ENCODE data around the gene CTU2.

CTU2 gene

DNA sequence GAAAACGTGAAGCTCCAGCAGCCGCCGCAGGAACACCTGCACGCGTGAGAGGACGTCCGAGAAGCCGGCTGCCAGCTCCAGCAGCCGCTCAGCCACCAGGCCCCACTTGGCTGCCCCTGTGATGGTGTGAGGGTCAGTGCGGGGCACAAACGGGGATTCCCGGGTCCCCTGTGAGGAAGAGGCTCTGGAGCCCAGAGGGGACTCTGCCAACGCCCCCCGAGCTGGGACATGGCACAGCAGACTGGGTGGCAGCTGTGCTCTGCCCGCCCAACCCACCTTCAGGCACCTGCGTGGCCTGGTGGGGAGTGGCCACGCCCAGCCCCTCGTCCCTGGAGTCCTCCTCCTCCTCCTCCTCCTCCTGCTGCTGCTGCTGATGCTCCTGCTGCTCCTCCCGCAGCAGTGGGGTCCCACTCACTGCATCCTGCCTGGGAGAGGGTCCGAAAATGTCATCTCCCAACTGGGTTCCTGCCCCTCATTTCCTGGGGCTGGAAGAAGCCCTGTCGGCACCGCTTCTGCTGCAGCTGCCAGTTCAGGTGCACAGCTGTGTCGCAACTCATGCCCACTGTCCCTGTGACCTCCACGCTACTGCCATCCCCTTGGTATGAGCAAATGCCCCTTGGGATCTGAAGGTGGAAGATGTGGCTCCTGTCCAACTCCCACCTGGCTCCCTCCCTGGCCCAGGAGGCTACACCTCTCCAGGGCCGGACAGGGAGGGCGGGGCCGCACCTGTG, 27.5 kb downstream of the CTU2 start:
- no peak overlapping the region for H3K27ac Mint-ChIP-seq
- no peak for DNase-seq
- peaks cover 4% of the 10 kb centered on the region for H3K36me3 Mint-ChIP-seq (ENCODE audit: low read depth)
- H3K27me3 Mint-ChIP-seq: no peaks in the 10 kb centered on the region
- ATAC-seq: no peak
- no peak overlapping the region for H3K4me3 Mint-ChIP-seq
- H3K9me3 Mint-ChIP-seq: no peaks in the 10 kb centered on the region
- no peaks in the 10 kb centered on the region for H3K4me1 Mint-ChIP-seq

- Mint-ChIP-seq H3K36me3 (ENCODE audit: low read depth) (peaks cover 4% of the 10 kb centered on the region), H3K4me3 (no peak overlapping the region), H3K27ac (no peak overlapping the region), H3K9me3 (no peaks in the 10 kb centered on the region), H3K4me1 (no peaks in the 10 kb centered on the region), H3K27me3 (no peaks in the 10 kb centered on the region)
- ATAC-seq: no peak
- no peak for DNase-seq
Observed at GRCh38 chr16:88734361-88734728, 28.0 kb downstream of the CTU2 start.

DNA sequence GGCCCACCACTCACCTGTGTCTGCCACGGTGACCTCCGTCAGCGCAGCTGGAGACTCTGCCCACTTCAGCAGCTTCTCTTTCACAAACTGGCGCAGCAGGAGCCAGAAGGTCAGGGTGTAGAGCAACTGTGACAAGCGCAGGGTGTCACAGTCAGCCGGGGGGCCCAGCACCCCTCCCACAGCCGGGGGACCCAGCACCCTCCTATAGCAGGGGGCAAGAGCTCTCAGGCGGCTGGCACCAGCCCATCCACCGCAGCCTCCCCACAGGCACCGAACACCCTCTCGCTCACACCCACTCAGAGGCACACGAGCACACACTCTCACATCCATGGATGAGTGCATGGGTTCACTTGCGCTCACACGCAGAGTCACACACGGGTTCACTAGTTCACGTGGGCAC, 28.8 kb downstream of the CTU2 start:
- H3K4me3 Mint-ChIP-seq: no peak overlapping the region
- H3K9me3 Mint-ChIP-seq: no peaks in the 10 kb centered on the region
- ATAC-seq (no peak), DNase-seq (no peak)
- H3K27ac Mint-ChIP-seq: no peak overlapping the region
- H3K4me1 Mint-ChIP-seq: no peaks in the 10 kb centered on the region
- peaks cover 4% of the 10 kb centered on the region for H3K36me3 Mint-ChIP-seq (ENCODE audit: low read depth)
- no peaks in the 10 kb centered on the region for H3K27me3 Mint-ChIP-seq

DNA sequence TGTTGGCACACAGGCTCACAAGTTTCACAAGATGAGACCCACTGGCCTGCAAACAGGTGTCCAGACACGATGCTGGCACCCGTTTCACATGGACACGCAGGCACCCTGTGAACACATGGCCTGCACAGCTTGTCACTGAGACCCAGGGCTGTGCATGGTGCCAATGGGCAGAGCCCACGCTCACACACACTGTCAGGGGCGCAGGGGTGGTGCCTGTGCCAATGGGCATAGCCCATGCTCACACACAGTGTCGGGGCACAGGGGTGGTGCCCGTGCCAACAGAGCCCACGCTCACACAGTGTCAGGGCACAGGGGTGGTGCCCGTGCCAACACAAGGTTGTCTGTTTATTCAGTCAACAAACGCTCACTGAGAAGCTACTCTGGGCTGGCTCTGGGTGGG, 29.3 kb downstream of the CTU2 start:
- Mint-ChIP-seq H3K36me3 (ENCODE audit: low read depth) (peaks cover 4% of the 10 kb centered on the region), H3K9me3 (no peaks in the 10 kb centered on the region), H3K4me3 (no peak overlapping the region), H3K27me3 (no peaks in the 10 kb centered on the region), H3K27ac (no peak overlapping the region), H3K4me1 (no peaks in the 10 kb centered on the region)
- DNase-seq: no peak
- ATAC-seq: no peak

GRCh38 chr16:88736088-88736487, 29.8 kb downstream of the CTU2 start:
- no peak overlapping the region for H3K27ac Mint-ChIP-seq
- H3K27me3 Mint-ChIP-seq: no peaks in the 10 kb centered on the region
- no peaks in the 10 kb centered on the region for H3K4me1 Mint-ChIP-seq
- H3K4me3 Mint-ChIP-seq: no peak overlapping the region
- DNase-seq (no peak), ATAC-seq (no peak)
- peaks cover 4% of the 10 kb centered on the region for H3K36me3 Mint-ChIP-seq (ENCODE audit: low read depth)
- no peaks in the 10 kb centered on the region for H3K9me3 Mint-ChIP-seq

DNA sequence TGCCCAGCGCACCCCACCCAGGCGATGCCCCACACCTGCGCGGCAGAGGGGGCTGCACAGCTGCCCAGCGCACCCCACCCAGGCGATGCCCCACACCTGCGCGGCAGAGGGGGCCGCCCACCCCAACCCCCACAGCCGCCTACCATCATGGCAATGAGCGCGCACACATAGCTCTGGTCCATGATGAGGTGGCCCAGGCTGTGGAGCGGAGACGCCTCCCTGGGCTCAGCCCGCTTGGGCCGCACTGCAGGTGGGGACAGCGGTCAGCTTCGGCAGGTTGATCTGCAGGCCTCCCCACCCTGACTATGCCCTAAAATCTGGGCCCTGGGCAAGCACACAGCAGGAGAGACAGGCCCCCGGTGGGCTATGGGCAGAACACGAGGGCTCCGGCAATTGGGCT, 30.2 kb downstream of the CTU2 start:
- no peak overlapping the region for H3K4me3 Mint-ChIP-seq
- H3K4me1 Mint-ChIP-seq: no peaks in the 10 kb centered on the region
- DNase-seq (no peak), ATAC-seq (no peak)
- H3K27ac Mint-ChIP-seq: no peak overlapping the region
- peaks cover 7% of the 10 kb centered on the region for H3K36me3 Mint-ChIP-seq (ENCODE audit: low read depth)
- H3K27me3 Mint-ChIP-seq: no peaks in the 10 kb centered on the region
- no peaks in the 10 kb centered on the region for H3K9me3 Mint-ChIP-seq

- ATAC-seq (peak; percentile 64), DNase-seq (peak; percentile 73)
- no peaks in the 10 kb centered on the region for H3K4me1 Mint-ChIP-seq
- no peak overlapping the region for H3K27ac Mint-ChIP-seq
- no peaks in the 10 kb centered on the region for H3K27me3 Mint-ChIP-seq
- H3K4me3 Mint-ChIP-seq: no peak overlapping the region
- H3K9me3 Mint-ChIP-seq: no peaks in the 10 kb centered on the region
- H3K36me3 Mint-ChIP-seq (ENCODE audit: low read depth): peaks cover 7% of the 10 kb centered on the region
Observed at GRCh38 chr16:88737298-88738150, 31.2 kb downstream of the CTU2 start.

DNA sequence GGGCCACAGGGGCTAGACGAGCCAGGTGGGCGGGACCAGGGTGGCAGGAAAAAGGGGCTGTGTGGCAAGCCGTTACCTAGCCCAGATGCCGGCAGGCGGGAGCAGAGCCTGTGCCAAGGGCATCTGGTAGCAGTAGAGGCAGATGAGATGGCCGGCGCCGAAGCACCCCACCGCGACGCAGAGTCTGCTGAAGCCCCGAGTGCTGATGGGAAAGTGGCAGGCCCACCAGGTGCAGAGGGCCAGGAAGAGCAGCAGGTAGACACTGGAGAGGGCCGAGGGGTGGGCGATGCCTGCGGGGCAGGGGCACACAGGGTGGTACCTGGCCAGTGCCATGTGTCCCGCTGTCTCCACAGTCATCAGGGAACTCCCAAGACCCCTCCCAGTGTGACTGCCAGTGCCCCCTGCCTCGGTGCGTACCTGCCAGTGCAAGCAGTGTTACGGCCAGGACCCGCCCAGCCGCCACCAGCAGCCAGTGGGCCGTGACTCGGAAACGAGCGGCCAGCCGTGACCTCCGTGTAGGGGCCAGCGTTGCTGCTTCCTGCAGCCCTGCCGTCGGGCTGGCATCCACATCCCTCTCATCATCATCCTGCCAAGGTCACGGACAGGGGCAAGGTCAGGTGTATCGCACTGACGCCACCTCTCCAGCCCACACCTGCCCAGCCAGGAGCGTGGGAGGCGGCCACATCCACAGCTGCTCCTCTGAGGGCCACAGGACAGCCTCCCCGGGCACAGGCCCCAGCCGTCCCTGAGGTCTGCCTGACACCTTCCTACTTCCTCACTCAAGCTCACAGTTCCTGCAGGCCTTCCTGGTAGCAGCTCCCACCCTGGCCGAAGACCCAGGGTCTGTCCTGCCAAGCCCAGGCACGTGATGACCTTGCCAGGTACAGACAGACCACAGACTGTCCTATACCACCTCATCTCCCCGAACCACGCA, 32.1 kb downstream of the CTU2 start:
- peaks cover 5% of the 10 kb centered on the region for H3K36me3 Mint-ChIP-seq (ENCODE audit: low read depth)
- H3K27me3 Mint-ChIP-seq: no peaks in the 10 kb centered on the region
- H3K4me1 Mint-ChIP-seq: no peaks in the 10 kb centered on the region
- ATAC-seq (no peak), DNase-seq (no peak)
- no peak overlapping the region for H3K27ac Mint-ChIP-seq
- no peaks in the 10 kb centered on the region for H3K9me3 Mint-ChIP-seq
- H3K4me3 Mint-ChIP-seq: no peak overlapping the region

DNA sequence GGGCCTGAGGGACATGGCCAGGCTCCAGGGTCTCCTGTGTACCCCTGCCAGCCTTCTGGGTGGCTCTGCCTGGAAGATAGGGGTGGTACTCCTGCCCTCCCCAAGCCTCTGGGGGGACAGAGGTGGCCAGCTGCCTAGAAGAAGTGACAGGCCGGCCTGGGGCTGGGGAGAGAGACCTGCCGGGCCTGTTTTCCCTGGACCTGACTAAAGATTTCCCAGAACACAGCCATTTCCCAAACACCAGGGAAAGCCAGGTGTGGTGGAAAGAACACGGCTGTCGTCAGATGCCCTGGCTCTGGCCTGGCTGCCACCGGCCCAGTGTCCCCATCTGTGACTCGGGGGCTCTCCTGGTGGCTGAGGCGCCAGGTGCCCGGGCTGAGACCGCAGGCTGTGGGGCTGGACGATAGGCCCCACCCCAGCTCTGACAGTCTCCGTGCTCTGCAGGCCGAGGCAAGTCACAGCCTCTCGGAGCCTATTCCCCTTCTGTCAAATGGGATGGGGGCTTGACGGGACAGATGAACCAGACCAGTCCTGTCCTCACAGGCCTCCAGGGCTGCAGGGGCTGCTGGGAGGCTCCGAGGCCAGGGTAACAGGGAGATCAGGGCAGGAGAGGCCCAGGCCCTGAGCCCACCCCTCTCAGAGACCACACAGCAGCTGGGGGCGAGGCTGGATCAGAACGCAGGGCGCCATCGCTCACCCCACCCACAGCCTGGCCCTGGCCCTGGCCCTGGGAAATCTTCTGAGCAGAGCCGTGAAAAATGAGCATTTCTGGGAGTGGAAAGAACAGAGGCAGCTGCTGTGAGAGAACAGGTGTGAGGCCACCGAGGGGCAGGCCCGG, 33.1 kb downstream of the CTU2 start:
- H3K9me3 Mint-ChIP-seq: no peaks in the 10 kb centered on the region
- ATAC-seq (no peak), DNase-seq (no peak)
- no peak overlapping the region for H3K4me3 Mint-ChIP-seq
- H3K4me1 Mint-ChIP-seq: peaks cover 5% of the 10 kb centered on the region
- no peak overlapping the region for H3K27ac Mint-ChIP-seq
- H3K36me3 Mint-ChIP-seq (ENCODE audit: low read depth): peaks cover 3% of the 10 kb centered on the region
- H3K27me3 Mint-ChIP-seq: no peaks in the 10 kb centered on the region

DNA sequence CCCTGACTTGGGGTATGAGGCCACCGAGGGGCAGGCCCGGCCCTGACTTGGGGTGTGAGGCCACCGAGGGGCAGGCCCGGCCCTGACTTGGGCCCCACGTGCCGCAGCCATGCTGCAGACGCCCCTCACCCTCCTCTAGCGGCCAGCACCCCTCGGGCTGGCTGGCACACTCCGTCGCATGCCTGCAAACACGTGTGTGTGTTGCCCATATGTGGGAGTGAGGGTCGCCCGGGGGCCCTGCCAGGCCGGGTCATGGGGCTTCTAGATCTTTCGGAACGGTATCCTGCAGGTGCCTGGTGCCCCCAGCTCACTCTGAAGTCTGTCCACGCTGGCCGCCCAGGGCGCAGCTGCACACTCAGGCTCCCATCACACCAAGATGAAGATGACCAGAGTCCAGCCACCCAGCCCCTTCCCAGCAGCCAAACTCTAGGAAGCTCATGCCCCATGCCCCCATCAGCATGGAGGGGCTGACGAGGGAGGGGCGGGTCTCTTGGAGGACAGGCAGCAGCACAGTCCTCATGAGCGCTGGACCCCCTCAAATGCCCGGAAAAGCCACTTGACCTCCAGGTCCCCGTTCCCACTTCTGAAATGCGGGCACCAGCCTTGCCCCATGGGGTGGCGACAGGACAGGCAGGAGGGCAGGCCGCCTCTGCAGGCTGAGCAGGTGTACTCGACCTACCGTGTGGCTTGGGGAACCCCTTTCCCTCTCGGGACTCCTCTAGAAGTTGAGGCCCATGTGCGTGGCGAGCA, 33.8 kb downstream of the CTU2 start:
- DNase-seq (no peak), ATAC-seq (no peak)
- no peaks in the 10 kb centered on the region for H3K27me3 Mint-ChIP-seq
- peaks cover 9% of the 10 kb centered on the region for H3K4me1 Mint-ChIP-seq
- H3K9me3 Mint-ChIP-seq: no peaks in the 10 kb centered on the region
- H3K36me3 Mint-ChIP-seq (ENCODE audit: low read depth): peaks cover 3% of the 10 kb centered on the region
- H3K4me3 Mint-ChIP-seq: no peak overlapping the region
- no peak overlapping the region for H3K27ac Mint-ChIP-seq

DNA sequence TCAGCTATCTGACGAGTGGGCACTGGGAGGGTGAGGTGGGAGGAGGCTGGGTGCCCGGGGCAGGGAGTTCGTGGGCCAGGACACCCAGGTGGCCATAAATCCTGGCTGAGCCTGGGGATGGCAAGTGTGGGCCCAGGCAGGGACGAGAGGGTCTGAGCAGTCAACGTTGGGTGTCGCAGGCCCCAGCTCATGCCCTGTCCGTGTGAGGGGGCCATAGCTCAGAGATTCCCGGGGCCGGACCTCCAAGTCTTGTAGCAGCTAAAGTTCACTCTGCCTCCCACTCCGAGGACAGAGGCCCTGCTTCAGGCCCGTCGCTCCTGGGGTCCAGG, 34.4 kb downstream of the CTU2 start:
- no peaks in the 10 kb centered on the region for H3K27me3 Mint-ChIP-seq
- H3K4me1 Mint-ChIP-seq: peaks cover 15% of the 10 kb centered on the region

DNA sequence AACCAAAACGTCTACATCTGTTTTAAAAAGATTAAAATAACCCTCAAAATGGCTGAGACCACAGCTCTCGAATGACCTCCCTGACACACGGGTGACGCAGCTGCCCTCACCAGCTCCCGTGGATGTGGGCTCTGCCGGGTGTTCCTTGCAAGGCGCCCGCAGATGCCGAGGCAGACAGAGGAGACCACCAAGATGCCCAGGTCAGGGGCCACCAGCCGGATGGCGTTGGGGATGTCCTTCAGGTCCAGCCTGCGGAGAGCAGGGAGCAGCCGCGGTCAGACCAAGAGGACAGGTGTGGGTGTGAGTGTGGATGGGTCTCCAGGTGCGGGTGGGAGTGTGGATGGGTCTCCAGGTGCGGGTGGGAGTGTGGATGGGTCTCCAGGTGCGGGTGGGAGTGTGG, 35.1 kb downstream of the CTU2 start:
- Mint-ChIP-seq H3K9me3 (no peaks in the 10 kb centered on the region), H3K4me1 (peaks cover 20% of the 10 kb centered on the region), H3K4me3 (no peak overlapping the region), H3K27ac (no peak overlapping the region), H3K27me3 (no peaks in the 10 kb centered on the region), H3K36me3 (ENCODE audit: low read depth) (peaks cover 3% of the 10 kb centered on the region)
- ATAC-seq (no peak), DNase-seq (no peak)

More for the DNA sequence above, 34.4 kb downstream of the CTU2 start:
- Mint-ChIP-seq H3K36me3 (ENCODE audit: low read depth) (peaks cover 3% of the 10 kb centered on the region), H3K9me3 (no peaks in the 10 kb centered on the region), H3K4me3 (no peak overlapping the region), H3K27ac (no peak overlapping the region)
- no peak for DNase-seq
- ATAC-seq: no peak

- no peak for ATAC-seq
- no peak overlapping the region for H3K27ac Mint-ChIP-seq
Observed at GRCh38 chr16:88742896-88743605, 36.7 kb downstream of the CTU2 start.

More at GRCh38 chr16:88742896-88743605, 36.7 kb downstream of the CTU2 start:
- Mint-ChIP-seq H3K9me3 (no peaks in the 10 kb centered on the region), H3K4me1 (peaks cover 26% of the 10 kb centered on the region), H3K27me3 (no peaks in the 10 kb centered on the region), H3K36me3 (ENCODE audit: low read depth) (peaks cover 3% of the 10 kb centered on the region), H3K4me3 (no peak overlapping the region)
- DNase-seq: no peak
